Stomach (tissue), 9 donors: ENCODE measurements around the gene AXL. TPM values are rescaled to one million over a fixed set of nuclear protein-coding genes. Genes with fewer than 3 reads are reported as not detected.

ENCODE experiments used
- DNase-seq, 2 donors: peaks; one replicate each; pipeline versions ENCODE4 v3.0.0 to v3.0.0-alpha.2; 2013 to 2019
- H3K27ac ChIP-seq, 5 donors: fragments of 200-600 bp in 4 of 5; sonication (generic) in 4 of 5; one replicate each; pipeline ENCODE4 v1.5.1; 2013 to 2019; ENCODE audit warnings: mild to moderate bottlenecking in 1 of 5, moderate library complexity in 1 of 5
- H3K27me3 ChIP-seq, 3 donors: fragments of 200-600 bp; sonication (generic); one replicate each; pipeline ENCODE4 v1.5.1; 2017 to 2019; ENCODE audit warnings: mixed run types in 1 of 3
- H3K36me3 ChIP-seq, 4 donors: fragments of 200-600 bp; sonication (generic); 1 replicate in 3 of 4; 2 replicates in 1 of 4; pipeline ENCODE4 v1.5.1; 2016 to 2019
- H3K4me1 ChIP-seq, 4 donors: fragments of 200-600 bp; sonication (generic); one replicate each; pipeline ENCODE4 v1.5.1; 2016 to 2019
- H3K4me3 ChIP-seq, 4 donors: fragments of 200-600 bp; sonication (generic) in 3 of 4; one replicate each; pipeline ENCODE4 v1.5.1; 2016 to 2019; ENCODE audit warnings: mild to moderate bottlenecking in 1 of 4
- H3K9me3 ChIP-seq, 4 donors: fragments of 200-600 bp; sonication (generic); one replicate each; pipeline ENCODE4 v1.5.1; 2016 to 2019
- EP300 ChIP-seq: sonication (generic); formaldehyde crosslinking; IDR thresholded peaks from one replicate; pipeline ENCODE4 v1.6.1; 2017; ENCODE audit warnings: antibody characterized with exemption
- POLR2A ChIP-seq, 4 donors: fragments of 450-650 bp; IDR thresholded peaks; one replicate each; pipeline ENCODE4 v1.6.1; 2016; ENCODE audit warnings: antibody characterized with exemption in 4 of 4, control low read depth in 2 of 4, mild to moderate bottlenecking in 1 of 4, moderate library complexity in 1 of 4
- POLR2AphosphoS5 ChIP-seq, 3 donors: sonication (generic); formaldehyde crosslinking; IDR thresholded peaks; one replicate each; pipeline ENCODE4 v1.6.1; 2016; ENCODE audit warnings: antibody characterized with exemption in 3 of 3
- WGBS, 5 donors: extraction: QIAGEN DNeasy Blood & Tissue Kit in 3 of 5; methylation state at CpG; one replicate each; pipeline versions ENCODE4 v1.1.5 to v1.1.7; 2013 to 2018; 5-methylcytosine and 5-hydroxymethylcytosine counted together
- intact Hi-C: fragments of 100-400 bp; cut with DNase I; formaldehyde crosslinking; loops from one replicate; pipeline ENCODE4 v1.15.1; 2023; ENCODE audit warnings: low total_unique reads
- polyA plus RNA-seq, 3 donors: library from polyadenylated mRNA; stranded (reverse); fragments of 200-250 nt; gene quantifications; one replicate each; pipeline ENCODE4 v1.2.3, GENCODE V29; 2013
- total RNA-seq, 5 donors: library from RNA; depleted of rRNA; stranded (reverse); fragments of >200 nt; gene quantifications; one replicate each; pipeline versions ENCODE4 v1.1.0 to v1.2.3, GENCODE V29; 2014 to 2016
- TF ChIP-seq, protein P1 (sequence below), 7 experiments: fragments of 450-650 bp in 4 of 7; fragments of 200-600 bp in 3 of 7; sonication (generic) in 3 of 7; IDR thresholded peaks; one replicate each; pipeline ENCODE4 v1.5.1; 2016 to 2019; ENCODE audit warnings: antibody characterized with exemption in 7 of 7, control low read depth in 2 of 7, mild to moderate bottlenecking in 1 of 7
- donor health status: healthy with polysubstance abuse.
- donor health status: Bipolar disorder and iron deficiency.
- donor health status: healthy.

AXL gene
- total and polyA plus RNA-seq, 8 donors: 6.1 to 48.7 (median 22.8) TPM

DNA sequence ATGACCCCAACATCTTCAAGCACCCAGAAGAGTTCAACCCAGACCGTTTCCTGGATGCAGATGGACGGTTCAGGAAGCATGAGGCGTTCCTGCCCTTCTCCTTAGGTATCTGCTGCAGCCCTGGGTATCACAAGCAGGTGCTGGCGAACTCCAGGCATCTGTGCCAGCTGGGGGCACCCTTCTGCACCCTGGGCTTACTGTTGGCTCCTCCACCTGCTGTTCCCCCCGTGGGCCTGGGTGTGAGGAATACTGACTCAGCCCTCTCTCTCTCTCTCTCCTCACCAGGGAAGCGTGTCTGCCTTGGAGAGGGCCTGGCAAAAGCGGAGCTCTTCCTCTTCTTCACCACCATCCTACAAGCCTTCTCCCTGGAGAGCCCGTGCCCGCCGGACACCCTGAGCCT is 13.0 kb upstream of the AXL start:
- H3K9me3 ChIP-seq: no peaks in the 10 kb centered on the region
- H3K27ac ChIP-seq: peak overlapping the region in 2 of 5 donors; percentile 1 to 58
- no peak overlapping the region for H3K4me3 ChIP-seq
- no peak for DNase-seq
- H3K27me3 ChIP-seq: no peaks in the 10 kb centered on the region
- H3K4me1 ChIP-seq: peaks cover 0 to 21% (median 4%) of the 10 kb centered on the region in 4 donors
- no peak for TF ChIP-seq POLR2A (IDR thresholded peaks at IDR 0.05)
- TF ChIP-seq POLR2AphosphoS5 (IDR thresholded peaks at IDR 0.05): no peak
- peaks cover 2 to 49% (median 25%) of the 10 kb centered on the region in 4 donors for H3K36me3 ChIP-seq
- intact Hi-C loops: loop anchor here (5.0 kb wide), 1 partner anchor 51 kb away; no protein-coding TSS in a partner anchor
- 76 to 82% (median 79%) methylated on average over 10 of the region's 10 CpGs for WGBS, 5 donors

- H3K27ac ChIP-seq: peak overlapping the region in 3 of 5 donors; percentile 24 to 58 (median 58)
- no peak overlapping the region for H3K4me3 ChIP-seq
- no peak for DNase-seq
- TF ChIP-seq POLR2AphosphoS5 (IDR thresholded peaks at IDR 0.05): no peak
- TF ChIP-seq, protein P1, sequence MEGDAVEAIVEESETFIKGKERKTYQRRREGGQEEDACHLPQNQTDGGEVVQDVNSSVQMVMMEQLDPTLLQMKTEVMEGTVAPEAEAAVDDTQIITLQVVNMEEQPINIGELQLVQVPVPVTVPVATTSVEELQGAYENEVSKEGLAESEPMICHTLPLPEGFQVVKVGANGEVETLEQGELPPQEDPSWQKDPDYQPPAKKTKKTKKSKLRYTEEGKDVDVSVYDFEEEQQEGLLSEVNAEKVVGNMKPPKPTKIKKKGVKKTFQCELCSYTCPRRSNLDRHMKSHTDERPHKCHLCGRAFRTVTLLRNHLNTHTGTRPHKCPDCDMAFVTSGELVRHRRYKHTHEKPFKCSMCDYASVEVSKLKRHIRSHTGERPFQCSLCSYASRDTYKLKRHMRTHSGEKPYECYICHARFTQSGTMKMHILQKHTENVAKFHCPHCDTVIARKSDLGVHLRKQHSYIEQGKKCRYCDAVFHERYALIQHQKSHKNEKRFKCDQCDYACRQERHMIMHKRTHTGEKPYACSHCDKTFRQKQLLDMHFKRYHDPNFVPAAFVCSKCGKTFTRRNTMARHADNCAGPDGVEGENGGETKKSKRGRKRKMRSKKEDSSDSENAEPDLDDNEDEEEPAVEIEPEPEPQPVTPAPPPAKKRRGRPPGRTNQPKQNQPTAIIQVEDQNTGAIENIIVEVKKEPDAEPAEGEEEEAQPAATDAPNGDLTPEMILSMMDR (IDR thresholded peaks at IDR 0.05): no peak
- no peak for TF ChIP-seq EP300
- TF ChIP-seq POLR2A (IDR thresholded peaks at IDR 0.05): no peak
- intact Hi-C loops: loop anchor here (5.0 kb wide), 1 partner anchor 51 kb away; no protein-coding TSS in a partner anchor
- WGBS, 5 donors: 67 to 81% (median 76%) methylated on average over 9 of the region's 9 CpGs
- H3K4me1 ChIP-seq: peaks cover 0 to 21% (median 4%) of the 10 kb centered on the region in 4 donors
- H3K27me3 ChIP-seq: no peaks in the 10 kb centered on the region
- H3K36me3 ChIP-seq: peaks cover 2 to 45% (median 24%) of the 10 kb centered on the region in 4 donors
- no peaks in the 10 kb centered on the region for H3K9me3 ChIP-seq
Measured at GRCh38 chr19:41206456-41206855, 12.6 kb upstream of the AXL start.

- DNase-seq: peak; percentile 34 to 79
- H3K36me3 ChIP-seq: peaks cover 2 to 38% (median 22%) of the 10 kb centered on the region in 4 donors
Measured at GRCh38 chr19:41206926-41207750, 11.9 kb upstream of the AXL start.

GRCh38 chr19:41214161-41214560 is 4.9 kb upstream of the AXL start:
- DNase-seq: no peak
- intact Hi-C loops: no loop called here
- Histone ChIP-seq H3K27ac (no peak overlapping the region), H3K4me3 (no peak overlapping the region), H3K9me3 (no peaks in the 10 kb centered on the region), H3K4me1 (peaks cover 0 to 16% (median 13%) of the 10 kb centered on the region in 4 donors), H3K36me3 (no peaks in the 10 kb centered on the region), H3K27me3 (peaks cover 0 to 12% (median 4%) of the 10 kb centered on the region in 3 donors)
- WGBS, 5 donors: 90 to 100% (median 98%) methylated on average over 1 of the region's 1 CpG
- no peak for TF ChIP-seq POLR2AphosphoS5 (IDR thresholded peaks at IDR 0.05)
- TF ChIP-seq, protein P1 (IDR thresholded peaks at IDR 0.05): no peak
- no peak for TF ChIP-seq POLR2A (IDR thresholded peaks at IDR 0.05)
- no peak for TF ChIP-seq EP300

More at GRCh38 chr19:41206926-41207750, 11.9 kb upstream of the AXL start:
- H3K9me3 ChIP-seq: no peaks in the 10 kb centered on the region
- intact Hi-C loops: loop anchor here (5.0 kb wide), 1 partner anchor 50 kb away; no protein-coding TSS in a partner anchor
- peaks cover 0 to 21% (median 4%) of the 10 kb centered on the region in 4 donors for H3K4me1 ChIP-seq
- peak overlapping the region; percentile 24 to 58 (median 44) for H3K27ac ChIP-seq
- H3K27me3 ChIP-seq: no peaks in the 10 kb centered on the region
- TF ChIP-seq POLR2A (IDR thresholded peaks at IDR 0.05) (no peak), EP300 (no peak), POLR2AphosphoS5 (IDR thresholded peaks at IDR 0.05) (no peak)
- TF ChIP-seq, protein P1 (IDR thresholded peaks at IDR 0.05): no peak
- WGBS, 5 donors: 58 to 71% (median 66%) methylated on average over 22 to 26 of the region's 26 CpGs
- peak overlapping the region in 1 of 4 donors; percentile 9 for H3K4me3 ChIP-seq
